RPMI8226 (cell line): ENCODE results near the gene VTI1A.

ENCODE experiments used
- DNase-seq: peaks from one replicate; pipeline ENCODE4 v3.0.0-alpha.2; 2015

Gene VTI1A

GRCh38 chr10:112695539-112695938, 248.5 kb downstream of the VTI1A start:
- DNase-seq = no peak

GRCh38 chr10:112696592-112696991, 249.6 kb downstream of the VTI1A start:
- DNase-seq = no peak

- no peak for DNase-seq
Observed at GRCh38 chr10:112698133-112698817, 251.3 kb downstream of the VTI1A start.

GRCh38 chr10:112698818-112699164, 251.8 kb downstream of the VTI1A start:
- no peak for DNase-seq

DNA sequence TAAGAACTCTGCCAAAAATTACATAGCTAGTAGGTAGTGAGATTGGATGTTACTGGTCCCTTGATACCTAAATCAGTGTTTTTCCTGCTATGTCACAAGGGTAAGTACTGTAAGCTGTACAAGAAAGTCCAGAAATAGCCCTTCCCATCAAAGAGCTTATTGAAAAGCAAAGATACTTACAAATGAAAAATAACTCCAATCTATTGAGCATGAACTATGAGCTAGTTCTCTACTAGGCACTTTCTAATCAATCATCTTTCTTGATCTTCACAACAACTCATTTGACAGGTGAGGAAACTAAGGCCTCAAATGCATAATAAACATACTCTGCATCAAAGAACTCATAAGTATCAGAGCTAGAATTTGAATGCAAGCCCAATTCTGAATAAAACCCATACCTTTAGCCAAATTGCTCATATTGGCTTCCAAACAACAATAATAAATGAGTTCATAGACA, 253.2 kb downstream of the VTI1A start:
- DNase-seq = no peak

DNA sequence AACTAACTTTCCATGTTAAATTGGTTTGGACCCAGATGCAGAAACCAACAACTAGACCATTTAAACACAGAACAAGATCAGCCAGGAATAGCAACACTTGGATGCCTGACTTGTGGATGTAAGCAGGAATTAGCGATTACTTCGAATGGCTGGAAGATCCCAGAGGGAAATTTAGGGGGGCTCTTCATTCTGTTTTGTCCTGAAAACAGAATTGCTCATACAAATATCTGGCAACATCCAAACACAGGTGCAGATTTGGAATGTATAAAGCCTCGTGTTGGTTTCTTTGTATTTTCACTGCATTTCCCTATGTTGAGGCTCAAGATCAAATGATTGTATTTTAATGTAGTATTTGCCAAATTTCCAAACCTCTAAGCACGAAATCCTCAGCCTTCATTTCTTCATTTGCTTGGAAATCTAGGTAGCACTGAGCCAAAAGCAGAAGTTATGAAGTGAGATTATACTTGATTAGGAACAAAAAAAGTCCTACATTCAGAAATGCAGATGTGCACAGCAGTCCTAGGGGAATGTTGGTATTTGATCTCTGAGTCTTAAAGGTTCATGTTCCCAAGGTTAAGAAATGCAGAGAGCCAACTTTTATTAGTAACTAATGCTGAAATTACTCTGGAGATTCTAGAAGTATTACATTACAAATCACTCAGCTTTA, 254.3 kb downstream of the VTI1A start:
- no peak for DNase-seq

DNA sequence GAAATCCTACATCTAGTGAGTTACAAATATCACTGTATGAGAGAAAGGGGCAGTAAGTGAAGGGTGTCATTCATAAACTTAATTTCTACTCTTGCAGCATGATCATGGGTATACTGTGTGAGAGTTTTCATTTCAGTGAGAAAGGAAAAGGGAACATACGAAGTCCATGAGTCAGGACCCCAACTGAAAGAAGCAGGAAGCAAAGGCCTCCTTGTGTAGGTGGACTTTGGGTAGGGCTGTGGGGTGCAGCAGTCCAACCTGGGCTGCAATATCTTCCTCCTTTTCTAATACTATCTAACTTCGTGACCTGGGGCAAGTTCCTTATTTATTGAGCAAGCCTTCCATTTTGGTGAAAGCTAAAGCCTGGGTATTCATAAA, 254.9 kb downstream of the VTI1A start:
- no peak for DNase-seq

DNA sequence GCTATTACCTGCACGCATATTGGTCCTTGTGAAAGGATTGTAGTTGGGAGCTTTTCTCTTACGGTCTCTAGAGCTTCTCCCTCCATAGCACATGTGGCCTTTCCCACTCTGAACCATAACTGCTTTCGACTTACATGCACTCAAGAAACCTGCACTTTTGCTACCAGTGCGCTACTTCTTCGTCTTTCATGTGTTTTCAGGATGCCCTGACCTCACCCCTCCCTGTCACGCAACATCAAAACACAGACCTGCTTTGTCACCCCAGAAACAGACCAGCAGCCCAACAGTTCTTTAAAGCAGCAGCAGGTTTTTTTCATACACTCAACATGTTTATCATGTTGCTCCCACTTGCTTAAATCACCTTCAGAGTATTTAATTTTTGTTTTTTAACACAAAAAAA, 259.6 kb downstream of the VTI1A start:
- DNase-seq = no peak

- no peak for DNase-seq
Observed at GRCh38 chr10:112708461-112708860, 261.4 kb downstream of the VTI1A start.

GRCh38 chr10:112710528-112710927, 263.5 kb downstream of the VTI1A start:
- DNase-seq = no peak

GRCh38 chr10:112711366-112711765, 264.4 kb downstream of the VTI1A start:
- DNase-seq = no peak

DNA sequence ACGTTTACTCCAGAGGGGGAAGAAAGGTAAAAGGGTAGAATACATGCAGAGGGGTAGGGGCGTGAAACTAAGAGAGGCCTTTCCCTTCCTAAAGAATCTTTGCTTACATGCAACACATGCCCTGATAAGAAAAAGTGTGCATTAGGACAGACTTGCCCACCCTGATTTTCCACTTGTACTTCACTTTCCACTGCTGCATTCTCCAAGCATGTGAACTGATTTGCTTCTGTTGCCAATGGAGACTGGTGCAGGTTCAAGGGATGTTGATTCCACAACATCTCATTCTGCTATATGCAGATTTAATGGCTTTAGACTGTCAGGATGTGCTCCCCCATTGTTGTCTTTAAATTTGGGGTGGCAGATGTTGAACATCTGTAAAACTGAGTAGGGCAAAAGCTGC, 265.5 kb downstream of the VTI1A start:
- DNase-seq = no peak

DNA sequence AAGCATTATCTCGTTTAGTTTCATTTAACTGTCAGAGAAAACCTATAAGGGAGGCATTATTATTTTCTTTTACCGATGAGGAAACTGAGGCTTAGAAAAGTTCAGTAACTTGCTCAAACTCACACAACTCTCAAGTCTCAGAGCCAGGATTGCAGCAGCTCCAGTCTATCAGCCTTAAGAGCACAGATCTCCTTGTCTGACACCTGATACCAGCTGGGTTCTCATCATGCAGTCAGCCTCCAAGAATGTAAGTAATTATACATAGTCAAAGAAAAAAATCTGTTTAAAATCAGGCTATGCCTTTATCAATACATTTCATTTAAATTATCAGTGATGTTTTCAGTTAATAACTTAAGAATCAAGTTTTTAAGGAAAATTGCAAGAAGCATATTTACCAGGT, 266.4 kb downstream of the VTI1A start:
- DNase-seq = no peak

DNA sequence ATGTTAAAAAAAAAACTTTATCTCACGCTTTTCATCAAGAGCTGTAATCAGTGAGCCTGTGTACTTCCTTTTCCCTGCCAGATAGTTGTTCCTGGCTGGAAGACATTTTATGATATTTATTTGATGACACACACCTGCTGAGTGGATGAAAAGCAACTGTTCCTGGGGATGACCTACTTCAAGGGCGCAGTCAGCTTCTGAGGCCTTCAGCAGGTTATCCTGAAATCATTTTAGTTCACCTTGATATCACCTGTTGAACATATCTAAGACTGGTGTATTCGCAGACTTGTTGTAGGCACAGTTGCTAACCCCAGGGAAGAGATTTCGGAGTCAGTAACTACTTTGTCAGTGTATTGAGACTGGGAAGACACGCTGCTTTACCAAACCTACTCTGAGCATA, 268.6 kb downstream of the VTI1A start:
- DNase-seq = no peak

GRCh38 chr10:112716076-112716475, 269.1 kb downstream of the VTI1A start:
- DNase-seq = no peak

- no peak for DNase-seq
Observed at GRCh38 chr10:112716924-112717413, 270.0 kb downstream of the VTI1A start.

- no peak for DNase-seq
Observed at GRCh38 chr10:112720178-112720577, 273.2 kb downstream of the VTI1A start.

- DNase-seq = peak; percentile 31
Observed at GRCh38 chr10:112721080-112721698, 274.2 kb downstream of the VTI1A start.

DNA sequence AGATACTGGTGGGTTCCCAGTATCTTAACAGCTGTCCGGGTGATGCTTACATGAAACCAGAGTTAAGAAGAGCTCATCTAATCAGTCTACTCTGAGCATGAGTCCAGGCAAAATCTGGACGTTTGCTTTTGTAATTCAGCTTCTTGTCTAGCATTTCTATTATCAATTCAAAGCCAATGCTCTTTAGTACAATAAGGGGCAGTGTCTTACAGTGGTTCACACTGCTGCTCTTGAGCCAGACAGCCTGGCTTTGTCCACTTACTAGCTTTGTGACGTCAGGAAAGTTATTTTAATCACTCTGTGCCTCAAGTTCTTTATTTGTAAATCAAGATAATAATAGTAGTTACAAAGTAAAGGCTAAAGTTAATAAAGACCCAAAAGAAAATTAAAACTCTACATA, 275.7 kb downstream of the VTI1A start:
- no peak for DNase-seq

- DNase-seq = no peak
Observed at GRCh38 chr10:112723876-112724275, 276.9 kb downstream of the VTI1A start.

DNA sequence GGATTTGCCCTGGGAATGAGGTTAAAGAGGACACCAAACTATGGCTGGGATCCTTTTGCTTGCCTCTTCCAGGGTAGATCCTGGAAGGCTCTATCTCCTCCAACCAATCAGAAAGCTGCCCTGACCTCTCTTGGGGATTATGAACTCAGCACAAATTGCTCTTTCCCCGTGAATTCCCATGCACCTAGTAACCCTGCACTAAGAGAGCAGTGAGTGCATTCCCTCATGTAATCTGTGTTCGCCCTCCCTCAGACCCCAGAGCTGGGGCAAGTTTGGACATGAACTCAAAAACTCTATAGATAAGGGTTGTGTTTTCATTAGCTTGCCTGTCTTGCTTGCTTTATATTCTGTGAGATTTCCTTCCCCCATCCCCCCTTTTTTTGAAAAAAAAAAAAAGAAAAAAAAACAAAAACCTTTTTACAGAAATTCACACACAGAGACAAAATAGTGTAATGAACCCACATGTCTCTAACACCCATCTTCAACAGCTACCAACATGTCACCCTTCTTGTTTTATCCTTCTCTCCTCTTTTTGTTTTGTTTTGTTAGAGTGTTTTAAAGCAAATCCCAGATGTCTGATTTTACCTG, 277.5 kb downstream of the VTI1A start:
- no peak for DNase-seq

DNA sequence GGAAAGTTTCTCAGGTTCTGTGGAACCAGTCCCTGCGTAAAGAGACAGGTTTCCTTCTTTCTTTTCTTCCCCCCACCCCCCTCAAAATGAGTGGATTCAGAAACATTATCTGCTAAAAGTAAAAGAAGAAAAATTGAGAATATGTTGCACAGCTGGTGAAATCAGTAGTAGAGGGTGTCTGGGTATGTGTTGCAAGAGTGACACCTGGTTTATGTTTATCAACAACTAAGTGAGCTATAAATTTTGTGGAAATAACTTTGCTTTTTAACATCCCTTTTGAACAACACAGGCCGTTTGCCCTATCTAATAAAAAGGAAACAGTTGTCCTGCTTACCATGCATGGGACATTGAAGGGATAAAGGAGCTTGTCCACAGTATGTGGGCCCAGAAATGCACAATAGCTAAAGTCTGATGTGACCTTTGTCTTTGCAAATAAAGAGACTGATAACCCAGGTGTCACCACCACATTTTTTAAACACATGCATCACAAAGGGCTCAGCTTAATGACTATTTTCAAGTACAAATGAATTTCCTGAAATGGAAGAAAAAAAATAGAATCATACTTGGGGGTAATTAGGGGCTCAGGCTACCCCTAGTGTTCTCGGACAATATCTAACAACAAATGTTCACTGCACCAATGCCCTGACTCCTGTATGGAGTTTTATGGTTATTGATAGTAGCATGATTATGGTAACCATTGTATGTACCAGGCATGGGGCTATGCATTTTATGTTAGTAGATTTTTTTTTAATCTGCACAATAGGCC, 281.3 kb downstream of the VTI1A start:
- DNase-seq = no peak

DNA sequence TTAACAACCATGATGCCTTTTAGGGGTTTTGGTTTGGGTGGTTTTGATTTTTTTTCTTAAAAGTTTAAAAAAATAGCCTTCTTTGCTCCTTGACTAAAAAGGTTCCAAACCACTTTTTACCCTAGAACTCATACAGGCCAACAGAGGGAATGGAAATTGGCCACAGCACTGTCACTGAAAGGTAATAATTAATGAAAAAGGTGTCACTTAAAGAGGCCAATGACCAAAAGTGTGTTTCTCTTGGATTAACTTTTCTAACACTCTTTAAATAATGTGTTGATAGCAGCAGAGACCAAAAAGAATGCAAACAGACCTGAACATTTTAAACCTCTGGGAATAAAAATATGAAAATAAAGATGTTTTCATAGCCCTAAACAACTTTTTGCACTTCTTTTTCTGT, 282.0 kb downstream of the VTI1A start:
- DNase-seq = no peak
